ENCODE measurements around the gene RGS6.

The RGS6 gene

GRCh38 chr14:72525087-72525915 is 593.1 kb downstream of the RGS6 start:
- DNase-seq (ENCODE audit: low read depth in 2 of 2): no peak

GRCh38 chr14:72527591-72527990 is 595.4 kb downstream of the RGS6 start:
- DNase-seq (ENCODE audit: low read depth in 2 of 2): no peak

GRCh38 chr14:72528059-72528862 is 596.0 kb downstream of the RGS6 start:
- no peak for DNase-seq (ENCODE audit: low read depth in 2 of 2)

- DNase-seq (ENCODE audit: low read depth in 2 of 2): no peak
Measured at GRCh38 chr14:72528863-72529175, 596.6 kb downstream of the RGS6 start.

- DNase-seq (ENCODE audit: low read depth in 2 of 2): no peak
Measured at GRCh38 chr14:72532686-72533454, 600.6 kb downstream of the RGS6 start.

- DNase-seq (ENCODE audit: low read depth in 2 of 2): no peak
Measured at GRCh38 chr14:72535485-72535884, 603.3 kb downstream of the RGS6 start.

GRCh38 chr14:72538387-72538786 is 606.2 kb downstream of the RGS6 start:
- no peak for DNase-seq (ENCODE audit: low read depth in 2 of 2)

- DNase-seq (ENCODE audit: low read depth in 2 of 2): no peak
Measured at GRCh38 chr14:72539661-72540315, 607.6 kb downstream of the RGS6 start.

- DNase-seq (ENCODE audit: low read depth in 2 of 2): no peak
Measured at GRCh38 chr14:72540836-72541235, 608.6 kb downstream of the RGS6 start.

GRCh38 chr14:72541546-72541945 is 609.3 kb downstream of the RGS6 start:
- DNase-seq (ENCODE audit: low read depth in 2 of 2): no peak

- DNase-seq (ENCODE audit: low read depth in 2 of 2): no peak
Measured at GRCh38 chr14:72543341-72543740, 611.1 kb downstream of the RGS6 start.

GRCh38 chr14:72544615-72545387 is 612.6 kb downstream of the RGS6 start:
- no peak for DNase-seq (ENCODE audit: low read depth in 2 of 2)

GRCh38 chr14:72545411-72546311 is 613.4 kb downstream of the RGS6 start:
- no peak for DNase-seq (ENCODE audit: low read depth in 2 of 2)

GRCh38 chr14:72546344-72547016 is 614.3 kb downstream of the RGS6 start:
- DNase-seq (ENCODE audit: low read depth in 2 of 2): no peak

- no peak for DNase-seq (ENCODE audit: low read depth in 2 of 2)
Measured at GRCh38 chr14:72547999-72548398, 615.8 kb downstream of the RGS6 start.

GRCh38 chr14:72549026-72549425 is 616.8 kb downstream of the RGS6 start:
- no peak for DNase-seq (ENCODE audit: low read depth in 2 of 2)

GRCh38 chr14:72549854-72550253 is 617.6 kb downstream of the RGS6 start:
- DNase-seq (ENCODE audit: low read depth in 2 of 2): no peak

- no peak for DNase-seq (ENCODE audit: low read depth in 2 of 2)
Measured at GRCh38 chr14:72550513-72550912, 618.3 kb downstream of the RGS6 start.

GRCh38 chr14:72552236-72552635 is 620.0 kb downstream of the RGS6 start:
- DNase-seq (ENCODE audit: low read depth in 2 of 2): no peak

Data from stimulated activated CD8-positive, alpha-beta memory T cell treated with anti-CD3 and anti-CD28 coated beads, Interleukin-2, amount 100 ng/mL, for 48 hours (primary cell).